K562 (cell line): ENCODE results near the gene ANTXRL. TPM values are rescaled to one million over a fixed set of nuclear protein-coding genes. Genes with fewer than 3 reads are reported as not detected.

Experiments
- ILF3 ChIP-seq: fragments of 450-650 bp; IDR thresholded peaks from 2 replicates; pipeline ENCODE4 v1.6.1; 2018; ENCODE audit warnings: antibody characterized with exemption, mild to moderate bottlenecking, moderate library complexity, borderline replicate concordance
- NFE2 ChIP-seq: IDR thresholded peaks from 2 replicates; pipeline ENCODE4 v1.6.1; 2014; ENCODE audit warnings: antibody characterized with exemption, low read depth
- RREB1 ChIP-seq: fragments of 250-450 bp; sonication (Bioruptor Pico); IDR thresholded peaks from 2 replicates; pipeline ENCODE4 v1.4.0; 2020
- THRB ChIP-seq: fragments of 450-650 bp; formaldehyde crosslinking; conservative IDR thresholded peaks from 2 replicates; pipeline ENCODE4 v1.4.0; 2022; ENCODE audit warnings: mild to moderate bottlenecking, missing genetic modification characterization
- polyA plus RNA-seq, 8 experiments: library from polyadenylated mRNA; depleted of rRNA in 4 of 8; stranded (reverse) in 5 of 8; unstranded in 3 of 8; fragments of >200 nt; fragmentation: Nextera tagmentation in 2 of 8; fragmentation: Illumina TruSeq in 1 of 8; extraction: Ambion mirVana in 2 of 8; extraction: Trizol in 1 of 8; gene quantifications; 2 replicates each; pipeline versions ENCODE4 v1.2.1 to v1.2.3, GENCODE V29; 2011 to 2014; ENCODE audit warnings: inconsistent platforms in 1 of 8, missing spikeins in 1 of 8
- total RNA-seq, 7 experiments: library from RNA; depleted of rRNA in 6 of 7; stranded (reverse); fragments of >200 nt in 6 of 7; fragmentation: Illumina TruSeq in 2 of 7; extraction: Trizol in 2 of 7; gene quantifications; 2 replicates each; pipeline versions ENCODE4 v1.2.1 to v1.2.3, GENCODE V29; 2011 to 2021; ENCODE audit warnings: low replicate concordance in 1 of 7

ANTXRL gene
- total and polyA plus RNA-seq, 9 of the 15 experiments (the other 6 are each of a cell fraction or from before 2014, with no cell fraction given) = not detected

- TF ChIP-seq RREB1 (CRISPR knock-in tag) (no peak), ILF3 (no peak), NFE2 (no peak), THRB (CRISPR knock-in tag) (no peak)
Measured at GRCh38 chr10:46240684-46241565, 45.9 kb upstream of the ANTXRL start (continued).
